Medulla oblongata (tissue), 1 donor: ENCODE results near the gene CHCHD4.
"Not testable (repeated sequence)": the region's sequence is repeated elsewhere in the genome, so short reads cannot be mapped to it uniquely, and the experiment has no call there.

ENCODE experiments used
- DNase-seq: peaks from one replicate; pipeline ENCODE4 v3.0.0-alpha.2; 2015; ENCODE audit errors: extremely low spot score

CHCHD4 gene

DNA sequence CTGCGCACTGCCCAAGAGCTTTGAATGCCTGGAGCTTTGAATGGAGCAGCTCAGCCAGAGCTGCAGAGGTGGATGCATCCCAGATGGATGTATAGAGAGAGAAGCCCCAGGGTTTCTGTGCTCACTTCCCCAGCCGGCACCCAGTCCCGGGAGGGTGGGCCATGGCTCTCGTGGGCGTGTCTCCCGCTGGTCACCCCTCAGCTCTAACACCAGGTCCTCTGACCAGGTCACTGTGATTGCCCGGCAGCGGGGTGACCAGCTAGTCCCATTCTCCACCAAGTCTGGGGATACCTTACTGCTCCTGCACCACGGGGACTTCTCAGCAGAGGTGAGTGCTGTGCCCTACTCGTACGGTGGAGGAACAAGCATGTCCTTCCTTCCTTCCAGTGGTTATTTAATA, 10.9 kb upstream of the CHCHD4 start:
- no peak for DNase-seq

DNA sequence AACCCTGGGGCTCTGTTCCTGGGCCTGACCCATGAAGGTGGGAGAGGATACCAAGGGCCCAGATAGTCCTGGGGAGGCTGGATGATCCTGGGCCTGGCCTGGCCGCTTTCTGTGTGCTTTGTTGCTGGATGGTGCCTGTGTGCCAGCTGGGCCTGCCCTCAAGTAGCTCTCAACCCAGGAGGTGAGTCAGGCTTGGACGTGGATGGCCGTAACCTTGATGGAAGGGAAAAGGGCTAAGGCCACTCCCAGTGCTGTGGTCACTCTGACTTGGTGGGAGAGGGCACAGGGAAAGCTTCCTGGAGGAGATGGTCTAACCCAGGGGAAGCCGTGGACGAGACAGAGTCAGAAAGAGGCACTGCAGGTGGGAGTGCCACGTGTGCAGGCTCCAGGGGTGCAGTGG, 9.6 kb upstream of the CHCHD4 start:
- no peak for DNase-seq

GRCh38 chr3:14133876-14134275, 9.2 kb upstream of the CHCHD4 start:
- no peak for DNase-seq

GRCh38 chr3:14133188-14133800, 8.6 kb upstream of the CHCHD4 start:
- DNase-seq = no peak

- no peak for DNase-seq
Measured at GRCh38 chr3:14132689-14133088, 8.0 kb upstream of the CHCHD4 start.

DNA sequence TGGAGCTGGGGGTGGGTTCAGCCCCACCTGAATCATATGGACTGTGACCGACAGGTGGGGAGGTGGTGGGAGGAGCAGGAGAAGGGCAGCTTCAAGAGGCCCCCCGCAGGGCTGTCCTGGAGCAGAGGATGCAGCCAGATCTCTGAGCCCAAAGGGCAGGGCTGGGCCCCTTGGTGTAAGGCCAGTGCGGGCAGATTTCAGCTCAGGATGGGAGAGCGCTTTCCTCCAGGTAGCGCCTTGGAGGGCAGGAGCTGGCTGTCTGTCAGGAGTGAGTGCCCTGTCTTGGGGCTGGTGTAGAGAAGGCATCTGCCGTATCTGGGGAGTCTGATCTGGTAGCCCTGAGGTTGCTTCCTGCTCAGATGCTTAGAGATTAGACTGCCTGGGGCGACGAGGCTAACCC, 7.5 kb upstream of the CHCHD4 start:
- no peak for DNase-seq

- no peak for DNase-seq
Measured at GRCh38 chr3:14131134-14131533, 6.5 kb upstream of the CHCHD4 start.

- DNase-seq = no peak
Measured at GRCh38 chr3:14130707-14131106, 6.0 kb upstream of the CHCHD4 start.

- DNase-seq = no peak
Measured at GRCh38 chr3:14130230-14130629, 5.6 kb upstream of the CHCHD4 start.

GRCh38 chr3:14129296-14129695, 4.6 kb upstream of the CHCHD4 start:
- DNase-seq = no peak

DNA sequence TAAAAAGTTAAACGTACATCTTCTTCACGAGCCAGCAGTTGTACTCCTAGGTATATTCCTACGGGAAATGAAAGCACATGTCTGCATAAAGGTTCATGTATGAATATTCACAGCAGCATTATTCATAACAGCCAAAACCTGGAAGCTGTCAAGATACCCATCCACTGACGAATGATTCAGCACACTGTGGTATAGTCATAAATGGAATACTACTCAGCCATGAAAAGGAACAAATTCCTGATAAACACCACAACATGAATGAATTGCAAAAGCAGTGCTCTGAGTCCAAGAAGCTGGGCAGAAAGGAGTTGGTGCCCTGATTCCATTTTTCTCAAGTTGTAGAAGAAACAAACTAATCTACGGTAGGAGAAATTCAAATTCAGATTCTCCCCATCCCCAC, 4.1 kb upstream of the CHCHD4 start:
- no peak for DNase-seq

DNA sequence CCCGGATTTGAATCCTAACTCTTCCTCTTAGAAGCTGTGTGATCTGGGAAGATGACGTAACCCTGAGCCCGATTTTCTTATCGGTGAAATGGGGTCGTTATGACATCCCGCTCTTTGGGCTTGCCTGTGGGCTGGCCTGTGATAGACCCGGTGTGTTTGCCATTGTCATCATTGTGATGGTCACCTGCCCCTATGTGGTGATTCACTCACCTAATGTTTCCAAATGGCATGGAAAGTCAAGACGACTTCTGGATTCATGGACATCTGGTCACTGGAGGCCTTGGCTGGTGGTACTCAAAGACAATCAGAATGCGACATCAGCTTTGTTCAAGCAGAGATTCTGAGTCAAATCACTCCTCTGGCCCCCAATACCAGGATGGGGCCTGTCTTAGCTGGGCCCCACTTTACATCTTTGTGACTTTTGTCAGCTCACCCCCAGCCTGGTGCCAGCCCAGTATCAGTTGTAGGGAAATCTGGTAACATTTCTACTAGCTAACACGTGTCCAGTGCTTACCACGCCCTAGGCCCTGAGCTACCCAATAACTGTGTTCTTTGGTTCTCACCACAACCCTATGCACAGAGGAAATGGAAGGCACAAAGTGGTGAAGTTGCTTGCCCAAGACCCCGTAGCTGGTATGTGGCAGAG, 3.0 kb upstream of the CHCHD4 start:
- no peak for DNase-seq

GRCh38 chr3:14126887-14127505, 2.3 kb upstream of the CHCHD4 start:
- DNase-seq = no peak

DNA sequence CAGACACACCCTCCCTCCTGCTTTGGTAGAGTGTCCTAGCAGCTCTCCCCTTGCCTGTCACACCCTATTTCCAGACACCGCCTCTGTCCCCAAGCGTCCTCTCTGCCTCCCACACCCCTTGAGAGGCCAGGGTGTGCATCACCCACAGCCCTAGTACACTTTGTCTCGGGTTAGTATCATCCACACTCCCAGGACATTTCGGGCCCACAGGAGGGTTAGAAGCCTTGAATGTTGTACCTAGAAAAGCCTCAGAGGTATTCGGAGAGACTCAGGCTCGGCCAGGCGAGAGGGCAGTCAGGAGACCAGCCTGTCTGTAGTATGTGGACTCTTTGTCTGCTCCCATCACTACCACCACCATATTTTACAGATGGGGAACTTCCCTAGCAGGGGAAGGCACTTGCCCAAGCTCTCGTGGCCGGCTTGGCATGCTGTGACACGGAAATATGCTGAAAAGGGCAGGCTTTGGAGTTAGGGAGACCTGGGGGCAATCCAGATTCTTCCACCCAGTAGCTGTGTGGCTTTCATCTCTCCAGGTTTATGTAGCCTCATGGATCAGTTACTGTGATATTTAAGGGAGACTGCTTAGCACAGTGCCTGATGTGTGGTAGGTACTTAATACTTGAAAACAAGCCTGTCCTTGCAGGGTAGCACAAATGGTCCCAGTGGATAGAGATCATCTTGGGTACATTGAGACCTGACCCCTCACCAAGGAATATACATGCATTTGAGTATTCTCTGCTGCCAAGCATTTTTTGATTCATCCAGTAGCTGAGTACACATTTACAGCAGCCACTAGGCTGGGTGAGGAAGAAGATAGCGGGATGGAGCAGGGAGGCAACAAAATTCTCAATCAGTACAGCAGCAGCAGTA, 1.6 kb upstream of the CHCHD4 start:
- no peak for DNase-seq

DNA sequence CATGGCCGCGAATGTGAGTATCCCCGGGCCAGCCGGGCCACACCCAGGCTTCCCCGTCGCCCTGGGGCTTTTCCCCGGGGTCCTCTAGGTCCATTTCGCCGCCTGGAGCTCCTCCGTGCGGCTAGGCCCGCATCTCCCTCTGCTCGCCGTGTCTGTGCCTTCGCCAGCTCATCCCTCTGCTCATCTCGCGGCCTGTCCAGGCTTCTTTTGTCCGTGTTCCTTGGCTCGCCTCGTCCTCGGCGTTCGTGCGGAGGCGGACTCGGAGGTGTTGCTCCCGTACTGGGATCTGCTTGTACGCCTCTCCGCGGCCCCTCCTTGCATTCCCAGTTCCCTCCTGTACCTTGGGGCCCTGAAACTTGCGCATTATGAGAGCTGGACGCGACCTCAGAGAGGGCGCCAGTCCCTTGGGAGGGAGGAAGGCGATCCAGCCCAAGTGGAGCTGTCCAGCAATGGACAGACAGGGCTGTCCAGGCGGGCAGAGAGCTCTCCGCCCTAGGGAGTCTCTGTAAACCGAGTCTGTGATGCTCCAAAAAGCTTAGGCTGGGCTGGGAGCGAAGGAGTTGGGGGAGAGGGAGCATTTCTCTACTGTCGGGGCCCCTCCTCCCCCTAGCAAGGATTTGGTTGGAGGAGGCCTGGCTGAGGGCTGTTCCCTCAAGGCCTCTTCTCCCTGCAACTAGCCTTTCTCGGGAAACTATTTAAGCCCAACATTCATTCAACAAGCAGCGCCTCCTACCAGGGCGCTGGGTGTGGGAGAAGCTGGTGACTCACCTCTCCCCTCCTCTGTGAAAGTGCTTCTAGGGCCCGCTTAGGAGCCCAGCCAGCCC, 735 bp upstream of the CHCHD4 start:
- DNase-seq = peak; percentile 42

DNA sequence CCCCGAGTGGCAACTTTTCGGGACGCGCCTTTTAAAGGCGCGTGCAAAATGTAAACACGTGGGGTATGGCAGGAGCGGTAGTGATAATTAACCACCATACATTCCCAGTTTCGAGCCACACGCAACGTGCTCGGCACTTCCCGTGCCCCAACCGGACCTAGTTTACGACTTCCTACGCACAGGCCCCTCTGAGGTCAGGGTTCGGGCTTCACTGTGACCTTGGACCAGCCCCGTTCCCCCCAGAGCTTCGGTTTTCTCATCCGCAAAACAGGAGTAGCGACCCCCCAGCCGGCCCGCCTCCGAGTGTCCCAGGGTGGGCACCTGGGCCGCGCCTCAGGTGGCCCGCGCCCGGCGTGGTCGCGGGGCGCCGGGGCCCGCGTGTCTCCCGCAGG, 451 bp downstream of the CHCHD4 start:
- peak; percentile 70 for DNase-seq

DNA sequence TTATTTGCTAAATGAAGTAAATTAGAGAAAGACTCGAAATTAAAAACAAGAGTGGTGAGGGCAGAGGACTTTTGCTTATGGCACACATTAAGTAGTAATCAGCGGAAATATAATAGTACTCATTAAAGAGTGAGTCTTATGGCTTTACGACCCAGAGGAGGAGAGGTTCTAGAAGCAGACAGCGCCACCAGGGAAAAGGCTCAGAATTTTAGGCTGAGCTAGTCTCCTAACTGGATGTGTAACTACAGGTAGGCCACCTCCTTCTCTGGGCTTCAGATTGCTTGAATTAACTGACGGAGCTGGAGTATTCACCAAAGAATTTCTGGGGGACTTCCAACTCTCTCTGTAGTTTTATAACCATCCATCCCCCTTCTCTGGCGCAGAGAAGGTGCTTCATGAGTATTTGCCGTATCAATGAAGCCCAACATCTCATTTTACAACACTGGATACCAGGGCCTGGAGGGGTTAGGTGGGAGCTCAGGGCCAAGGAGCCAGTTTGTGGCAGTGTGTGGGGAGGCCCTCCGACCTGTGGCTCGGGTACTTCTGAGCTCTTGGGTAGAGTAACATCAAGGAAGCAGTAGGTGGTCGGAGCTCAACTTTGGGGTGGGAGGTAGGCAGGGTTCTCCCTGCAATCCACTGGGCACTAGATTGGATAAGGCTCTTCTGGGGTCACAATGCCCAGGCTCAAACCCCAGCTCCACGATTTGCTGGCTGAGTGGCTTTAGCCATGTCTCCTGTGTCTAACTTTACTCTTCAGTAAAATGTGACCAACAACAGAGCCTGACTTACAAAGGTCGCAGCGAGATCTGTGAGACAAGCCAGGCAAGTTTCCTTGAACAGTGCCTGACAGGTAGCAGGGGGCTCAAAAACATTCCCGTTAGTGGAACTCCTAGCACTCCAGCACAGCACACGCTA, 1.1 kb downstream of the CHCHD4 start:
- DNase-seq = peak; percentile 7

GRCh38 chr3:14122301-14122700, 2.4 kb downstream of the CHCHD4 start:
- no peak for DNase-seq

- no peak for DNase-seq
Measured at GRCh38 chr3:14121859-14122258, 2.8 kb downstream of the CHCHD4 start.

- DNase-seq = not testable (repeated sequence)
Measured at GRCh38 chr3:14120921-14121448, 3.7 kb downstream of the CHCHD4 start.
